ENCODE data around the gene MAPK1IP1L.
A peak's percentile ranks its signal among the peaks of the same experiment; 100 is the strongest.
"Not testable (repeated sequence)": the region's sequence is repeated elsewhere in the genome, so short reads cannot be mapped to it uniquely, and the experiment has no call there.

The MAPK1IP1L gene

DNA sequence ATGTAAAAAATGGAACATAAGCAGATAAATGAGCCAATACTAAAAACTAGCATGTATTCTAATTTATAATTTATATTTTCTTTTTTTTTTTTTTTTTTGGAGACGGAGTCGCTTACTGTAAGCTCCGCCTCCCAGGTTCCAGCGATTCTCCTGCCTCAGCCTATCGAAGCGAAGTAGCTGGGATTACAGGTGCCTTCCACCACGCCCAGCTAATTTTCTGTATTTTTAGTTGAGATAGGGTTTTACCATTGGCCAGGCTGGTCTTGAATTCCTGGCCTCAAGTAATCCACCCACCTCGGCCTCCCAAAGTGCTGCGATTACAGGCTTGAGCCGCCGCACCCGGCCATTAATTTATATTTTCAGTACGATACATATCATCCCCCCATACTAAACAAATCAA, 2.7 kb downstream of the MAPK1IP1L start:
- no peak for DNase-seq

GRCh38 chr14:55057919-55058318, 6.5 kb downstream of the MAPK1IP1L start:
- DNase-seq = no peak

GRCh38 chr14:55059333-55059732, 7.9 kb downstream of the MAPK1IP1L start:
- no peak for DNase-seq

DNA sequence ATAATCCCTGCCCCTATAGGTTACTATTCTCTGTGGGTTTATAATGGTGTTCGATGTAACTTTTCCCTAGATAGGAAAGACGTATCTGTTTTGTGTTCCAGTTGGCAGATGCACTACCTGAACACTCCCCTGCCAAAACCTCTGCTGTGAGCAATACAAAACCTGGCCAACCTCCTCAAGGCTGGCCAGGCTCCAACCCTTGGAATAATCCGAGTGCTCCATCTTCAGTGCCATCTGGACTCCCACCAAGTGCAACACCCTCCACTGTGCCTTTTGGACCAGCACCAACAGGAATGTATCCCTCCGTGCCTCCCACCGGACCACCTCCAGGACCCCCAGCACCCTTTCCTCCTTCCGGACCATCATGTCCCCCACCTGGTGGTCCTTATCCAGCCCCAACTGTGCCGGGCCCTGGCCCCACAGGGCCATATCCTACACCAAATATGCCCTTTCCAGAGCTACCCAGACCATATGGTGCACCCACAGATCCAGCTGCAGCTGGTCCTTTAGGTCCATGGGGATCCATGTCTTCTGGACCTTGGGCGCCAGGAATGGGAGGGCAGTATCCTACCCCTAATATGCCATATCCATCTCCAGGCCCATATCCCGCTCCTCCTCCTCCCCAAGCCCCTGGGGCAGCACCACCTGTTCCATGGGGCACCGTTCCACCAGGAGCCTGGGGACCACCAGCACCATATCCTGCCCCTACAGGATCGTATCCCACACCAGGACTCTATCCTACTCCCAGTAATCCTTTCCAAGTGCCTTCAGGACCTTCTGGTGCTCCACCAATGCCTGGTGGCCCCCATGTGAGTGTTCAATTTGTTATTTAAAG, 11.3 kb downstream of the MAPK1IP1L start:
- DNase-seq = peak in 5 of 58 donors; percentile 4 to 19 (median 10)

- not testable (repeated sequence) for DNase-seq
These were observed 13.4 kb downstream of the MAPK1IP1L start for GRCh38 chr14:55064896-55065295.

DNA sequence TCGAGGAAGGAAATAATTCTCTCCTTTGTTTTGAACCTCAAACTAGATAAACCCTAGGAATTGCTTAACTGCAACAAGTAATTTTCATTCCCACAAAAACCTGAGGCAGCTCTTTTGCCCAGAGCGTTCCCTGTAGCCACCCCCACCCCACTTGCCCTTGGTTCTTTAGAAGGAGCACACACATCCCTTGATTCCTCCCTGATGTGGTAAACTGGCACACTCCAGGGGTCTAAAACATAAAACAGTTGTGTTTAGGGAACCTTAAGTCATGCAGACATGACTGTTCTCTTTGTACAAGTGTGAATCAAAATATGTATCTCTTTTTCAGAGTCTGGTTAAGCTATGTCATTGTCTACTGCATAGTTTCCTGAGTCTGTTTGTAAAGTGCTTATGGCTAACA, 14.0 kb downstream of the MAPK1IP1L start:
- no peak for DNase-seq

DNA sequence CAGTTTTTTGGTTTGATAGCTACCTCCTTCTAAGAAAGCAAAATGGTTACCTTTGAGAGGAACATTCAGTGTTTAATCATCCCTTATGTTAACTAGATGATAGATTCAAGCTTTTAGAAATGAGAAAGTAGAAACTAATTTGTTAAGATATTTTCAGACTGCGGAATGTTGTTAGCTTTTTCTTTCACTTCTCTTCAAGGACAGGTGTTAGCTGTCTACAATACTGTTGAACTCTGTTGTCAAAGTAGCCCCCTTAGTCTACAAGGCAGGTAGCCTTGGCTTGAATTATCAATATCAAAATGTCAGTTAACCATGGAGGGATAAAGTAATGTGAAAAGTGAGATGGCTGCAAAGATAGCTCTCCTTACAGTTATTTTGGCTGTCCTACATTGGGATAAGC, 14.8 kb downstream of the MAPK1IP1L start:
- no peak for DNase-seq

- DNase-seq = no peak
These were observed 19.5 kb downstream of the MAPK1IP1L start for GRCh38 chr14:55070981-55071411.

DNA sequence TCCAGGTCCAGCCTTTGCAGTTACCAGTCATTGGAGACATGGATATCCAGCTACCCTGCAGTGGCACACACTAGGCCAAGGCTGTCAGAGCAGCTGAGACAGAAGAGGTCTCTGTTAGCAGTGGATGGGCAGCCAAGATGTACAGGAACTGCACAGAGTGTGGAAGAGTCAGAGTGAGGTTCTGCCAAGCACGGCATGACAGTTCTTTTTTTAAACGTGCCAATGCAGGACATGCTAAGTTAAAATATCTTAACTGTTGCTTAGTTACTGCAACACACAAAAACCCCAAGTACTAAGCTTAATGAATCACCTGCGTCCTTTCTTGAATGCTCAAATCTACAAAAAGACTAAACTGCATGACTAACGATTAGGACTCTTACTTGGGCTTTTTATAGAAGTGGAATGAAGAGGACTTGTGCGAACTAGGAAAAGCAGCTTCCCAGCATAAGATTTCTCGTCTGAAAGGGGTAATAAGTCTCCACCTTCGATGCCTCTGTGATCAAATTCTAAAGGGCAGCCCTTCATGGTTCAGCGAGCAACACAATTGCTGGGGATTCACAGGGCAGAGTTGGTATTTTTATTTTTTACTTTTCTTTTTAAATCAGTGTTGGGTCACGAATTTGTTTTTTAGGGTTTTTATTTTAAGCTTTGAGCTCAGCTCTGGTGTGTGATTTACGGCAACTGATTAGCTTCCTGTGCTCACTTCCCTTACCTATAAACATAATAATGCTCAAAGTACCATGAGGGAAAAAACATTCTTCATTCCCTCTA, 20.6 kb downstream of the MAPK1IP1L start:
- peak in 49 of 58 donors; percentile 3 to 83 (median 42) for DNase-seq

DNA sequence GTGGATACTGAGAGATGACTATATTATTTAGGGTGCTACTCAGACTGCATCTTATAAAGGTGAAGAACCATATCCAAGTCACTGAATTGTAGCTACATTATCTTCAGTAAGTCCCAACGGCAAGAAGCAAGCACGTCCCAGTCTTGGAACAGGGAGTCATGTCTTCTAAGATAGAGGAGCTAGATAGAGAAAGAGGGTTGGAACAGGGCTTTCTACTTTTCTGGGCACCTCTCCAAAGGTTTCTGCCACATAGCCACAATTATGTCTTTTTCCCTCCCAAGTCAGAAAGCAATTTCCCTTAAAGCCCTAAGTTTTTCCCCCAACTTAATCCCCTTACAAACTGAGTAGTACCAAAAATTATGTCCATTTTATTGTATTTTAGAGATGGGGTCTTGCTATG, 22.4 kb downstream of the MAPK1IP1L start:
- no peak for DNase-seq

- DNase-seq = no peak
These were observed 23.2 kb downstream of the MAPK1IP1L start for GRCh38 chr14:55074662-55075061.

- no peak for DNase-seq
These were observed 24.3 kb downstream of the MAPK1IP1L start for GRCh38 chr14:55075628-55076175.

GRCh38 chr14:55077170-55078151, 26.0 kb downstream of the MAPK1IP1L start:
- no peak for DNase-seq

DNA sequence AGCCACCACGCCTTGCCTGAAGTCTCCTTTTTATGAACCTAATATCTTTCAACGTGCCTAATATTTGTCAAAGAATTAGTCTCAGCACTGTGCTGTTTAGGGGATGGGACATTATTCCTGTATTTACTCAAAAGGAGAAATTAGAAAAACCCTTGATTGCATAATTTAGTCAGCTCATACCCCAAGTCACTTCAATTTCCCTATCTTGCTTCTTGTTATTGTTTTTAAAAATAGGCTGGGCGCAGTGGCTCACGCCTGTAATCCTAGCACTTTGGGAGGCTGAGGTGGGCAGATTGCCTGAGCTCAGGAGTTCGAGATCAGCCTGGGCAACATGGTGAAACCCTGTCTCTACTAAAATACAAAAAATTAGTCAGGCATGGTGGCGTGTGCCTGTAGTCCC, 28.5 kb downstream of the MAPK1IP1L start:
- DNase-seq = not testable (repeated sequence)

DNA sequence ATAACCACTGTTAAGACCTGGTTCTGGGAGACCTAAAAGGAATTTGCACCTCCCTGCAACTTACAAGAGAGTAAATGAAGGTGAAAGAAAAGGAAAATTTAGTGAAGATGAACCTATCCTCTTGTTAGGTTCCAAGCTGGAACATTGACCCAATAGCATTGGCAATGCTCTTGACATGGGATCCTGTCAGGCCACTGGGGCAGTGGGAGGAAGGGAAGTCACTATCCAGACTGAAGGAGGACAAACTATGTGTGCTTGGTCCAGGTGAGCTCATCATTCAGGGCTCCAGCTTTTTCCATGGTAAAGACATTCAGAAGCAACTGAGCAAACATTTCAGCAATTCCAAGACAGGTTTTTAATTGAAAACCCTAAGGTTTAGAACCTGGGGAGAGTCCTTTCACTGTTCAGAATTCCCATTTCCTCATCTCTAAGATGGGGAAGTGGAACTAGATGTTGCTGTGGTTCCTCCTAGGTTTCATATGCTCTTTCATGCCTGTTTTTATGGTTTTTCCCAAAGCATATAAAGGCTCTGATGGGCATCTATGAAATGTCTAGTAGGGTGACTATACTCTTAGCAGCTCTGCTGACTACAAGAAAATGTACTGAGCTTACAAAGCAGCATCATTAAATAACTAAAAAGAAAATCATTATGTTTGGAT, 33.1 kb downstream of the MAPK1IP1L start:
- no peak for DNase-seq

DNA sequence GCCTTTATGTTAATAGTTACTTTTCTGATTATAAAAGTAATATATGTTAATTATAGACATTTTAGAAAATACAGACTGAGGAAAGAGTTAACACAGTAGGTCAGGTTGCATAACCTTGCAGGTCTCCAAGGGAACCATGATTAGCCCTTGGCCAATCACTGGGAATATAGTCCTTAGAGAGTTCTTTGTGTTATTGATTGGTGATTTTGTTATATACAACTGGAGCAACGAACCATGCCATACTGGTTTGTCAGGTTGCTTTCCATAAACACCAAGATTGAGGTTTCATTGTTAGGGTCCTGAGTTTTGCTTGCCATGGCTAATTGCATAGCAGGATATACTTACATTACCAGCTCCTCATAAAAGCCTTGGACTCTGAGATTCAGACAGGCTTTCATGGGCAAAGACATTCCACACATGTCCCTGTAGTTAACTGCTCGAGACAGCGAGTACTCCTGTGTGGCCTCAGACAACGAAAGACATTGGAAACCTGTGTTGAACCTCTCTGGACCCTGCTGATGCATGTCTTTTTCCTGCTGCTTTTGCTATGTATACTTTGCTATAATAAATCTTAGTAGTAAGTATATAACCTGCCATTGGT, 33.7 kb downstream of the MAPK1IP1L start:
- DNase-seq = no peak

- no peak for DNase-seq
These were observed 35.5 kb downstream of the MAPK1IP1L start for GRCh38 chr14:55086938-55087337.

GRCh38 chr14:55088356-55088755, 36.9 kb downstream of the MAPK1IP1L start:
- no peak for DNase-seq

GRCh38 chr14:55092341-55092740, 40.9 kb downstream of the MAPK1IP1L start:
- DNase-seq = no peak

Data from anterior cingulate cortex (tissue), 58 donors.